K562 (cell line): Measurements from ENCODE around the gene EHD2. TPM values are rescaled to one million over a fixed set of nuclear protein-coding genes. Genes with fewer than 3 reads are reported as not detected.

Experiments
- ATF1 ChIP-seq, 2 experiments: fragments of 450-650 bp in 1 of 2; IDR thresholded peaks; 2 replicates each; pipeline ENCODE4 v1.6.1; 2016; ENCODE audit warnings: missing compliant biosample characterization in 1 of 2, missing genetic modification characterization in 1 of 2
- BCOR ChIP-seq: fragments of 450-650 bp; IDR thresholded peaks from 2 replicates; pipeline ENCODE4 v1.6.1; 2016
- C11orf30 ChIP-seq: fragments of 450-650 bp; IDR thresholded peaks from 2 replicates; pipeline ENCODE4 v1.6.1; 2016; ENCODE audit warnings: low read depth, mild to moderate bottlenecking
- CREBBP ChIP-seq: IDR thresholded peaks from one replicate; pipeline ENCODE4 v1.6.1; 2012; ENCODE audit warnings: low read depth, mild to moderate bottlenecking, control low read depth, inconsistent platforms, low read length
- DMBX1 ChIP-seq: fragments of 250-450 bp; sonication (Bioruptor Pico); IDR thresholded peaks from 2 replicates; pipeline ENCODE4 v1.8.0; 2022; ENCODE audit warnings: inconsistent platforms, mild to moderate bottlenecking, moderate library complexity, borderline replicate concordance
- EP400 ChIP-seq: fragments of 450-650 bp; IDR thresholded peaks from 2 replicates; pipeline ENCODE4 v1.6.1; 2017; ENCODE audit warnings: antibody characterized with exemption, mild to moderate bottlenecking, moderate library complexity
- FOXA1 ChIP-seq: fragments of 450-650 bp; IDR thresholded peaks from 2 replicates; pipeline ENCODE4 v1.6.1; 2016; ENCODE audit warnings: mild to moderate bottlenecking, borderline replicate concordance
- MGA ChIP-seq: fragments of 450-650 bp; IDR thresholded peaks from 2 replicates; pipeline ENCODE4 v1.6.1; 2016; ENCODE audit warnings: mild to moderate bottlenecking, moderate library complexity
- NEUROD1 ChIP-seq: fragments of 150-350 bp; IDR thresholded peaks from 2 replicates; pipeline ENCODE4 v1.6.1; 2014; ENCODE audit warnings: borderline replicate concordance, low read length, low read depth; ENCODE audit not compliant: partially characterized antibody
- PCBP1 ChIP-seq: fragments of 200-400 bp; formaldehyde crosslinking; IDR thresholded peaks from 2 replicates; pipeline ENCODE4 v1.6.1; 2018; ENCODE audit warnings: mild to moderate bottlenecking, low read depth, low read length; ENCODE audit not compliant: poor library complexity, severe bottlenecking
- POLR2B ChIP-seq: fragments of 450-650 bp; IDR thresholded peaks from 2 replicates; pipeline ENCODE4 v1.6.1; 2018; ENCODE audit warnings: low read depth; ENCODE audit not compliant: partially characterized antibody
- SFPQ ChIP-seq: fragments of 200-400 bp; formaldehyde crosslinking; IDR thresholded peaks from 2 replicates; pipeline ENCODE4 v1.6.1; 2017; ENCODE audit warnings: mild to moderate bottlenecking, low read depth, low read length, moderate library complexity
- STAT5B ChIP-seq: fragments of 250-450 bp; sonication (Bioruptor Pico); IDR thresholded peaks from 2 replicates; pipeline ENCODE4 v1.8.0; 2021; ENCODE audit warnings: mild to moderate bottlenecking, inconsistent platforms
- TAF9B ChIP-seq: fragments of 450-650 bp; IDR thresholded peaks from 2 replicates; pipeline ENCODE4 v1.6.1; 2018; ENCODE audit warnings: mild to moderate bottlenecking; ENCODE audit not compliant: partially characterized antibody
- ZC3H11A ChIP-seq: IDR thresholded peaks from 2 replicates; pipeline ENCODE4 v1.6.1; 2012; ENCODE audit warnings: low read depth, low read length, improper control_type of control experiment
- ZNF121 ChIP-seq: sonication (generic); formaldehyde crosslinking; conservative IDR thresholded peaks from 2 replicates; pipeline ENCODE4 v1.8.0; 2022; ENCODE audit warnings: missing genetic modification reagents
- ZNF124 ChIP-seq: sonication (generic); formaldehyde crosslinking; IDR thresholded peaks from 2 replicates; pipeline ENCODE4 v1.8.1; 2022; ENCODE audit warnings: missing genetic modification reagents
- ZNF316 ChIP-seq: fragments of 450-650 bp; IDR thresholded peaks from 2 replicates; pipeline ENCODE4 v1.6.1; 2016
- polyA plus RNA-seq, 8 experiments: library from polyadenylated mRNA; depleted of rRNA in 4 of 8; stranded (reverse) in 5 of 8; unstranded in 3 of 8; fragments of >200 nt; fragmentation: Nextera tagmentation in 2 of 8; fragmentation: Illumina TruSeq in 1 of 8; extraction: Ambion mirVana in 2 of 8; extraction: Trizol in 1 of 8; gene quantifications; 2 replicates each; pipeline versions ENCODE4 v1.2.1 to v1.2.3, GENCODE V29; 2011 to 2014; ENCODE audit warnings: inconsistent platforms in 1 of 8, missing spikeins in 1 of 8
- total RNA-seq, 7 experiments: library from RNA; depleted of rRNA in 6 of 7; stranded (reverse); fragments of >200 nt in 6 of 7; fragmentation: Illumina TruSeq in 2 of 7; extraction: Trizol in 2 of 7; gene quantifications; 2 replicates each; pipeline versions ENCODE4 v1.2.1 to v1.2.3, GENCODE V29; 2011 to 2021; ENCODE audit warnings: low replicate concordance in 1 of 7

The EHD2 gene
- total and polyA plus RNA-seq, 9 of the 15 experiments (the other 6 are each of a cell fraction or from before 2014, with no cell fraction given) = 1.7 to 32.2 (median 3.0) TPM

DNA sequence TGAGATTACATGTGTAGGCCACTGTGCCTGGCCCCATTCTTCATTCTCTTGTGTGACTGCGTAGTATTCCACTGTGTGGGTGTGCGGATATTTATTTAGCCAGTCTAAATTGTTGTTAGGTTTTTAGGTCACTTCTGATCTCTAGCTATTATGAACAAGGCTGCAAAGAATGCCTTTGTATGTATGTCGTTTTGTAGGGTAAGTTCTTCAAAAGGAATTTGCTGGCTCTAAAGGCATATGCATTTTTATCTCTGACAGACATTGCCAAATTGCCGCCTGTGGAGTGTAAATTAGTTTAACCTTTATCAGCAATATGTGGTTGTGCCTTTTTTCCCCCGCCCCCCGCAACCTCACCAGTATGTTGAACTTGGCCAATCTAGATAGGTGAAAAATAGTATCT, 30.3 kb upstream of the EHD2 start (continued):
- no peak for TF ChIP-seq SFPQ
- TF ChIP-seq FOXA1 = no peak
- TF ChIP-seq MGA = no peak
- TF ChIP-seq ZNF124 (CRISPR knock-in tag) = no peak
- TF ChIP-seq ZNF316 = peak; percentile 74
- TF ChIP-seq TAF9B = no peak
- TF ChIP-seq NEUROD1 = no peak
- no peak for TF ChIP-seq STAT5B (CRISPR knock-in tag)
- no peak for TF ChIP-seq BCOR
- TF ChIP-seq DMBX1 (CRISPR knock-in tag) = no peak
- no peak for TF ChIP-seq CREBBP
- no peak for TF ChIP-seq ZC3H11A
- no peak for TF ChIP-seq ZNF121 (CRISPR knock-in tag)
- TF ChIP-seq EP400 = no peak
- no peak for TF ChIP-seq POLR2B
- no peak for TF ChIP-seq ATF1 (CRISPR knock-in tag; IDR thresholded peaks at IDR 0.05)
- peak; percentile 10; the same call in 1 of the 2 replicates for TF ChIP-seq ATF1 (tag; IDR thresholded peaks at IDR 0.05)
- no peak for TF ChIP-seq PCBP1
- TF ChIP-seq C11orf30 = peak; percentile 69
